Activated CD8-positive, alpha-beta memory T cell treated with anti-CD3 and anti-CD28 coated beads for 36 hours (primary cell): Measurements from ENCODE around the gene LILRA6. TPM values are rescaled to one million over a fixed set of nuclear protein-coding genes. Genes with fewer than 3 reads are reported as not detected.
"Not testable (repeated sequence)": the region's sequence is repeated elsewhere in the genome, so short reads cannot be mapped to it uniquely, and the experiment has no call there.

Experiments
- CTCF ChIA-PET: fragments of 350-600 bp; sonication (Branson Sonifier 250); formaldehyde crosslinking; loops from one replicate; lab custom pipeline; 2021; ENCODE audit warnings: antibody characterized with exemption; lab: Charles Lee
- POLR2A ChIA-PET: fragments of 350-600 bp; sonication (Branson Sonifier 250); formaldehyde crosslinking; loops from one replicate; lab custom pipeline; 2021; ENCODE audit warnings: antibody characterized with exemption; lab: Charles Lee
- total RNA-seq, 2 experiments: library from RNA; stranded (reverse); gene quantifications; one replicate each; pipeline ENCODE4 v1.2.3, GENCODE V29; 2021

LILRA6 gene
- total RNA-seq, 2 experiments from 2014 or later = not detected

DNA sequence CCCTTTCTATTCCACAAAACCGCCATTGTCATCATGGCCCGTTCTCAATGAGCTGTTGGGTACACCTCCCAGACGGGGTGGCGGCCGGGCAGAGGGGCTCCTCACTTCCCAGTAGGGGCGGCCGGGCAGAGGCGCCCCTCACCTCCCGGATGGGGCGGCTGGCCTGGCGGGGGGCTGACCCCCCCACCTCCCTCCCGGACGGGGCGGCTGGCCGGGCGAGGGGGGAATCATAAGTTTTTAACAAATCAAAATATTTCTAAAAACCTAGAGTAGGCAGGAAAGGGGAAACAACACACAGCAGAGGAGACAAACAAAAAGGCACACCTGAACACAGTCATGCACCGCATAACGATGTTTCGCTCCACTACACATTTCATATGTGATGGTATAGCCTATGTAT, 27.9 kb downstream of the LILRA6 start:
- POLR2A ChIA-PET, CTCF ChIA-PET: not testable (repeated sequence)

GRCh38 chr19:54214217-54214616, 28.4 kb downstream of the LILRA6 start:
- POLR2A ChIA-PET, CTCF ChIA-PET: not testable (repeated sequence)

- ChIA-PET CTCF (interaction anchor here (0.7 to 1.1 kb wide), 3 partner anchors 22 to 55 kb away, joined by 3 to 4 read pairs (median 3); partner anchors contain the start of gene MBOAT7), POLR2A (interaction anchor here (3.7 to 12.1 kb wide), 2 partner anchors 11 to 21 kb away, joined by 20 to 131 read pairs; partner anchors contain the start of genes MBOAT7, RPS9 and TSEN34)
Observed at GRCh38 chr19:54211235-54211634, 31.4 kb downstream of the LILRA6 start.

- ChIA-PET POLR2A (interaction anchor here (0.9 to 12.1 kb wide), 3 partner anchors 9 to 37 kb away, joined by 6 to 131 read pairs (median 20); partner anchors contain the start of genes MBOAT7, RPS9, TMC4 and TSEN34), CTCF (interaction anchor here (1.1 to 1.3 kb wide), 2 partner anchors 9 to 23 kb away, joined by 3 to 5 read pairs; partner anchors contain the start of gene RPS9)
Observed at GRCh38 chr19:54209811-54210494, 32.6 kb downstream of the LILRA6 start.

- CTCF ChIA-PET = interaction anchor here (1.3 kb wide), 1 partner anchor 23 kb away, joined by 3 read pairs; no protein-coding TSS in a partner anchor
- POLR2A ChIA-PET = interaction anchor here (3.7 to 12.1 kb wide), 2 partner anchors 9 to 19 kb away, joined by 20 to 131 read pairs; partner anchors contain the start of genes MBOAT7, RPS9 and TSEN34
Observed at GRCh38 chr19:54209058-54209810, 33.4 kb downstream of the LILRA6 start.

- ChIA-PET POLR2A (interaction anchor here (3.7 to 12.1 kb wide), 2 partner anchors 8 to 19 kb away, joined by 20 to 131 read pairs; partner anchors contain the start of genes MBOAT7, RPS9 and TSEN34), CTCF (interaction anchor here (0.5 kb wide), 1 partner anchor 10 kb away, joined by 3 read pairs; no protein-coding TSS in a partner anchor)
Observed at GRCh38 chr19:54208784-54209057, 33.9 kb downstream of the LILRA6 start.

DNA sequence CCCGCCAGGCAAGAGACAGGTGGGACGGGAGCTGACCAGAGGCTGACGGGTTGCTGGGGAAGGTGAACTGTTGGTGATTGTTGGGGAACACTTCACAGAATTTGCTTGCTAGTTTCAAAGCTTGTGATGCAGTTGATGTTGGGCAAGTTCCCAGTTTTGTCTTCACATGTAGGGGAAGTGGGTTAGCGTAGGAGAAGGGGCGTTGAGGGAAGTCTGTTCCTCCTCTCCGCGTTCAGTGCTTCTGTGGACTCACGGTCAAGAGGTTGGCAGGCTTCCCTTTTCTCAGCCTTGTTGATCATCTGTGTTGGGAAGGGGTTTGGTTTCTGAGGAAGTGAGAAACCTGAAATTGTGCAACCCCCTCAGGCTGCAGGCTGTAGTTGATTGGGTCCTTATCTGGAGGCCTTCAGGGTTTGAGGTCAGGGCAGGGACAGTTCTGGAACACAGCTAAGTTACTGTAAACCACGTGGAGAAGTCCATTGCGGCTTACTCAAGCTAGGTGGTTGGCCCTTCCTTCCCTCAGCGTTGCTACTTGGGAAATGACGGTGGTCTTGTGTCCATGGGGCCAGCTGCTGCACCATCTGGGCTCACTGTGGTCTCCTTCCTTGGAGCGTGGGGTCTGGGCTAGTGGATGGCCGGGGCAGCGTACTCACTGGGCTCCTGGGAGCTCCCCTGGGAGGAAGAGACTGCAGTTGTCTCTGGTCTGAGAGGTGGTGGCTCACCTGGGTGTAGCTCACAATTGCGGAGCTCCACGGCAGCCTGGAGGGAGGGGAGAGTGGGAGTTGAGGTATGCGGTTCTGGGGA, 34.4 kb downstream of the LILRA6 start:
- CTCF ChIA-PET = interaction anchor here (0.5 to 1.3 kb wide), 2 partner anchors 9 to 58 kb away, joined by 3 to 6 read pairs; no protein-coding TSS in a partner anchor
- POLR2A ChIA-PET = interaction anchor here (3.7 to 12.1 kb wide), 2 partner anchors 8 to 18 kb away, joined by 20 to 131 read pairs; partner anchors contain the start of genes MBOAT7, RPS9 and TSEN34

- ChIA-PET POLR2A (interaction anchor here (12.1 kb wide), 1 partner anchor 17 kb away, joined by 131 read pairs; the partner anchor contains the start of genes MBOAT7 and TSEN34), CTCF (interaction anchor here (1.3 kb wide), 1 partner anchor 59 kb away, joined by 6 read pairs; no protein-coding TSS in a partner anchor)
Observed at GRCh38 chr19:54207676-54207982, 35.0 kb downstream of the LILRA6 start.

DNA sequence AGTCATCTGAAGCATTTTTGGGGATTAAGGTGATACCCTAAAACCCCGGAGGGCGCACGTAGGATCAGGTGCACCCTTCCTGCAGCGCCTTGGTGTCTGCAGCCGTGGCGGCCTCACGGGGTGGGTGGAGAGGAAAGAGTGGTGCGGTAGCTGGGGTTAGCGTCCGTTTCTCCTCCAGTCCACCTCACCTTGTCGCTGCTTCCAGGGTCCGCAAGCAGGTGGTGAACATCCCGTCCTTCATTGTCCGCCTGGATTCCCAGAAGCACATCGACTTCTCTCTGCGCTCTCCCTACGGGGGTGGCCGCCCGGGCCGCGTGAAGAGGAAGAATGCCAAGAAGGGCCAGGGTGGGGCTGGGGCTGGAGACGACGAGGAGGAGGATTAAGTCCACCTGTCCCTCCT, 35.4 kb downstream of the LILRA6 start:
- CTCF ChIA-PET = interaction anchor here (1.3 kb wide), 1 partner anchor 59 kb away, joined by 6 read pairs; no protein-coding TSS in a partner anchor
- POLR2A ChIA-PET = interaction anchor here (0.6 to 12.1 kb wide), 2 partner anchors 17 to 48 kb away, joined by 3 to 131 read pairs; partner anchors contain the start of genes LENG1, MBOAT7 and TSEN34

- POLR2A ChIA-PET = interaction anchor here (0.6 to 12.1 kb wide), 2 partner anchors 17 to 47 kb away, joined by 3 to 131 read pairs; partner anchors contain the start of genes LENG1, MBOAT7 and TSEN34
Observed at GRCh38 chr19:54206831-54207177, 35.8 kb downstream of the LILRA6 start.

DNA sequence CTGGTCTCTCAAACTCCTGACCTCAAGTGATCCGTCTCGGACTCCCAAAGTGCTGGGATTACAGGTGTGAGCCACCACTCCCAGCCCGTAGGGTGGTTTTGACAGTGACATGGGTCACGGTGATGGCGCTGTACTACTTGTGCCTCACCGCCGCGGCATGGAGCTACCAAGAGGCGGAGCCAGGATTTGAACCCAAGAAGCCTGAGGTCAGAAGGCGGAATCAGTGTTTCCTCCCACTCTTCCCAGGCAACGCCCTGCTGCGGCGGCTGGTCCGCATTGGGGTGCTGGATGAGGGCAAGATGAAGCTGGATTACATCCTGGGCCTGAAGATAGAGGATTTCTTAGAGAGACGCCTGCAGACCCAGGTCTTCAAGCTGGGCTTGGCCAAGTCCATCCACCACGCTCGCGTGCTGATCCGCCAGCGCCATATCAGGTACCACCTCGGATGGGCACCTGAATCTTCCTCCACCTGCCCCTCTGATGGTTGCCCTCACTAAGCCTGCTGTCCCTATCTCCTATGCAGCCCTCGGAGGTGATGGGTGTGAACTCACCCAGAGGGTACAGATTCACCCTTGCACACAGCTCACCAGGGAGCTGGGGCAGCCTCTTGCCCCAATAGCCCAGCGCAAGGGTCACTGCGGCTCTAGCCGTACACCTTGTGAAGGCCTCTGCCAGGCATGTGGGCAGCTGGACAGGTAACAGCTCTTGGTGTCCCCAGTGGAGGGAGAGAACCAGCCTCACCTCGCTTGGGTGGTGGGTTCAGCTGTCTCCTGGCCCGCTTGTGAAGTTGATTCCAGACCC, 36.4 kb downstream of the LILRA6 start:
- POLR2A ChIA-PET = interaction anchor here (0.6 to 12.1 kb wide), 2 partner anchors 16 to 47 kb away, joined by 3 to 131 read pairs; partner anchors contain the start of genes LENG1, MBOAT7 and TSEN34
- CTCF ChIA-PET = interaction anchor here (1.3 to 1.7 kb wide), 3 partner anchors 10 to 60 kb away, joined by 3 to 4 read pairs (median 4); no protein-coding TSS in a partner anchor

More at GRCh38 chr19:54206831-54207177, 35.8 kb downstream of the LILRA6 start:
- CTCF ChIA-PET = no interaction called here

DNA sequence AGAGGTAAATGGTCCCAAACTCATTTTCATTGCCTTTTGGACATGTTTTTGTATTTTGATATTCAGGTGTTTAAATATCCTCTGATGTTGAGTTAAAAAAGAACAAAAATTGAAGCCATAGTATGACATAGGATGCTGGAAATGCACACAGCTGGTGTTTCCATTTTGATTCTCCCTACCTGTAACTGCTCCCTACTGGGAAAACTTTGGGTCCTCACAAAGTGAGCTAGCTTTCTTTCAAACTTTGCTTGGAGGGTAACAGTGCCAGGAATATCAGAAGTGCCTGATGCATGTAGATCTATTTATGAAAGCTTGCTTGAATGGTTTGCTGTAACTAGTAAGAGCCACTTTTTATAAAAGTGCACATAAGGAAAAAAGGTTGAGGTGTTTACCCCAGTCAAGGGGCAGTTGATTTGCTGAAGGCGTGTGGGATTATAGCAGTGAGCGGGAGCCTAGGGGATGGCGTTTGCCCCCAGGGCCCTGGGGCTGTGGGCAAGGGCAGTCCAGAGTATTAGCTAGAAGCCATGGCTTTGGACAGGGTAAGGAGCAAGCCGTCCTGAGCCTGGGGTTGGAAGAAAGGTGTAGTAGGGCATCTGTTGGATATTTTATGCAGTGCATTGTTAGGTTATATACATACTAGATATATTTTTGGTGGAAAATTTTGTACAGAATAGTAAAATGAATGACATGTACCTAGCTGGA, 37.7 kb downstream of the LILRA6 start:
- POLR2A ChIA-PET = interaction anchor here (0.6 to 12.1 kb wide), 2 partner anchors 11 to 15 kb away, joined by 7 to 131 read pairs; partner anchors contain the start of genes MBOAT7 and TSEN34

DNA sequence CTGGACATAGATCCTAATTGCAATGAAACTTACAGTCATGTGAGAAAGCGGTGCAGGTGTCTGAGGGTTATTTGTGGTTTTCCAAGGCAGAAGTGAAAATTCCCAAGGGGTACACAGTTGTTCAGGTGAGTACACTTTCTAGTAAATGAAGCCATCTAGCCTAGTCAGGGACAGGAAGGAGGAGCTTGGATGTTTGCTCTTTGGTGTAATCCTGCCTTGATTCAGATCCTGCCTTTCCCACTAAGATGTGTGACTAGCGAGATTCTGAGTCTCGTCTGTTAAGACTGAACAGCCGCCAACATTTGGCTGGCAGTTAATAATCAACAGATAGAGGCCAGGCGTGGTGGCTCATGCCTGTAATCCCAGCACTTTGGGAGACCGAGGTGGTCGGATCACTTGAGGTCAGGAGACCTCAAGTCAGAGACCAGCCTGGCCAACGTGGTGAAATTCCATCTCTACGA, 39.4 kb downstream of the LILRA6 start:
- POLR2A ChIA-PET = interaction anchor here (0.6 to 12.1 kb wide), 2 partner anchors 13 to 23 kb away, joined by 3 to 131 read pairs; partner anchors contain the start of genes MBOAT7 and TSEN34
- CTCF ChIA-PET = interaction anchor here (1.6 kb wide), 1 partner anchor 14 kb away, joined by 3 read pairs; the partner anchor contains the start of gene MBOAT7

More for the DNA sequence above, 37.7 kb downstream of the LILRA6 start:
- CTCF ChIA-PET = interaction anchor here (1.3 to 1.7 kb wide), 3 partner anchors 9 to 61 kb away, joined by 3 to 4 read pairs (median 4); no protein-coding TSS in a partner anchor

DNA sequence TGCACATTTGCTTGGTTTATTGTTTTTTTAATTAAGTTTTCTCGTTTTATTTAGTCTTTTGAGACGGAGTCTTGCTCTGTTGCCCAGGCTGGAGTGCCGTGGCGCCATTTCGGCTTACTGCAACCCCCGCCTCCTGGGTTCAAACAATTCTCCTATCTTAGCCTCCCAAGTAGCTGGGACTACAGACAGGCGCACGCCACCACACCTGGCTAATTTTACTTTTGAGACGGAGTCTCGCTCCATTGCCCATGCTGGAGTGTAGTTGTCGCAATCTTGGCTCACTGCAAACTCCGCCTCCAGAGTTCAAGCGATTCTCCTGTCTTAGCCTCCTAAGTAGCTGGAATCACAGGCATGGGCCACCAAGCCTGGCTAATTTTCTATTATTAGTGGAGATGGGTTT, 40.6 kb downstream of the LILRA6 start:
- CTCF ChIA-PET = interaction anchor here (1.6 kb wide), 1 partner anchor 12 kb away, joined by 3 read pairs; the partner anchor contains the start of gene MBOAT7
- POLR2A ChIA-PET = interaction anchor here (12.1 kb wide), 1 partner anchor 12 kb away, joined by 131 read pairs; the partner anchor contains the start of genes MBOAT7 and TSEN34

GRCh38 chr19:54201172-54201701, 41.4 kb downstream of the LILRA6 start:
- POLR2A ChIA-PET = interaction anchor here (0.7 to 12.1 kb wide), 4 partner anchors 9 to 64 kb away, joined by 3 to 131 read pairs (median 14); partner anchors contain the start of genes CNOT3, LENG1, MBOAT7 and TSEN34
- CTCF ChIA-PET = interaction anchor here (0.7 to 2.4 kb wide), 6 partner anchors 9 to 1121 kb away, joined by 3 to 8 read pairs (median 3); partner anchors contain the start of gene TSEN34
